ENCODE results near the gene BAIAP2L2. TPM values are rescaled to one million over a fixed set of nuclear protein-coding genes. Genes with fewer than 3 reads are reported as not detected.

BAIAP2L2 gene
- total RNA-seq, 2 donors from 2014 or later = 0.14 to 5.5 TPM

DNA sequence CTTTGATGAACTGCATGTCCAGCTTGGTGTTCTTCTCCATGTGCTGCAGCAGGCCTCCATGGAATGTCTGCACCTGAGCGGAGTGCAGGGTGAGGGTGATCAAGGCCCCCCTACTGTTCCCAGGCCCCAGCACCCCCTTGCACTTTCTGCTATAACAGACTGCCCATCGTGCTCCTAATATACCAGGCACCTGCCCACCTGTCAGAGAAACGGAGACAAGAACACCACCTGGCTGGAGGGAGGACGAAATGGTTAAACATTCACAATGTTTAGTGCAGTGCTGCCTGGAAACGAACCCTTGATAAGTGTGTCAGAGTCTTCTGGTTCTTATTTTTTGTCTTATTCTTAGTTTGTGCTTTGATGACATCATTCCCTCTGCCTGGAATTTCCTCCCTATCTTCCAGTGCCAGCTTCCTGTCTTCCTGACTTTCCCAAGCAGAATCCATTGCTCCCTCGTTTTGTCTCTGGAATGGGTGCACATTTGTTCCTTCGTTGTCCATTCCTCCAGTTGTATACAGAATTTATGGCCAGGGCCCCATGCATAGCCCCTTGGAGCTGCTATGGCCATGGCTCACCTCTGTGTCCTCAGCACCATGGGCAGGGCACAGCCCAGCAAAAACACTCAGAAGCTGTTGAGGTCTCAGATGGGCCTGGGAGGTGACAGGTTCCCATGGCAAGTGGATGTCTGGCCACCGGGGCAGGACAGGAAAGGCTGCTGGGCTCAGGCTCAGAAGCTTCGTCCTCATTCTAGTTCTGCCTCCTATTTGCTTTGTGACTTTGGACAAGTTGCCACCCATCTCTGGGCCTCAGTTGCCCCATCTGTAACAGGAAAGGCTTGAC, 11.9 kb downstream of the BAIAP2L2 start:
- intact Hi-C loops (cut with DNase I) = no loop called here
- no peak for DNase-seq (ENCODE audit: low spot score)

GRCh38 chr22:38097557-38098409, 12.7 kb downstream of the BAIAP2L2 start:
- TF ChIP-seq CTCF (IDR thresholded peaks at IDR 0.05) (peak in 1 of 4 experiments; percentile 12), POLR2AphosphoS5 (IDR thresholded peaks at IDR 0.05) (no peak)
- Histone ChIP-seq H3K27me3 (replicated peaks; ENCODE audit: insufficient read depth) (no peaks in the 10 kb centered on the region), H3K4me1 (replicated peaks) (no peaks in the 10 kb centered on the region), H3K36me3 (no peaks in the 10 kb centered on the region), H3K27ac (no peak overlapping the region), H3K9me3 (no peaks in the 10 kb centered on the region), H3K4me3 (no peak overlapping the region)
- DNase-seq (ENCODE audit: low spot score) = no peak
- intact Hi-C loops (cut with DNase I) = no loop called here
- WGBS = 50% methylated on average over 32 of the region's 32 CpGs

More for the DNA sequence above, 11.9 kb downstream of the BAIAP2L2 start:
- Histone ChIP-seq H3K36me3 (no peaks in the 10 kb centered on the region), H3K27ac (no peak overlapping the region), H3K4me3 (no peak overlapping the region), H3K27me3 (replicated peaks; ENCODE audit: insufficient read depth) (no peaks in the 10 kb centered on the region), H3K9me3 (no peaks in the 10 kb centered on the region), H3K4me1 (replicated peaks) (no peaks in the 10 kb centered on the region)
- no peak for TF ChIP-seq CTCF (IDR thresholded peaks at IDR 0.05)
- TF ChIP-seq POLR2A (IDR thresholded peaks at IDR 0.05) = no peak
- no peak for TF ChIP-seq POLR2AphosphoS5 (IDR thresholded peaks at IDR 0.05)
- WGBS = 56% methylated on average over 9 of the region's 9 CpGs

- H3K27me3 ChIP-seq (replicated peaks; ENCODE audit: insufficient read depth) = no peaks in the 10 kb centered on the region
- H3K9me3 ChIP-seq = no peaks in the 10 kb centered on the region
- H3K36me3 ChIP-seq = no peaks in the 10 kb centered on the region
- no peak overlapping the region for H3K27ac ChIP-seq
- TF ChIP-seq CTCF (IDR thresholded peaks at IDR 0.05) (no peak), POLR2A (IDR thresholded peaks at IDR 0.05) (no peak), POLR2AphosphoS5 (IDR thresholded peaks at IDR 0.05) (no peak)
- H3K4me1 ChIP-seq (replicated peaks) = no peaks in the 10 kb centered on the region
- H3K4me3 ChIP-seq = no peak overlapping the region
- DNase-seq (ENCODE audit: low spot score) = no peak
- 85% methylated on average over 10 of the region's 15 CpGs for WGBS
- intact Hi-C loops (cut with DNase I) = no loop called here
These were observed 13.4 kb downstream of the BAIAP2L2 start for GRCh38 chr22:38097058-38097457.

DNA sequence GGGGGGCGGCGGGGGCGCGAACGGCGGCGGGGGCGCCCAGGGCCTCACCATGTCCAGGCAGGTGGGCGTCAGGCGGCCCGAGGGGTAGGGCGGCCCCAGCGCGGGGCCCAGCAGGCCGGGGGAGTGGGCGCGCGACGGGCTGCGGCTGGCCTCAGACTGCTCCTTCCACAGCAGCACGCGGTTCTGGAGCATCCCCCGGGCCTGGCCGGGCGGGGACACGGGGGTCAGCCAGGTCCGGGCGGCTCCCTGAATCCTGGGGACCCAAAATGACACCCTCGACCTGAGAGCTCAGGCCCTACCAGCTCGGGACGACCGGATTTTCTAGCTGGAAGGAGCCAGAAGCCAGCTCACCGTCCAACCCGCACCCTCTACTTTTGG, 21.0 kb downstream of the BAIAP2L2 start:
- H3K9me3 ChIP-seq = no peaks in the 10 kb centered on the region
- no peaks in the 10 kb centered on the region for H3K4me1 ChIP-seq (replicated peaks)
- no peak overlapping the region for H3K4me3 ChIP-seq
- TF ChIP-seq CTCF (IDR thresholded peaks at IDR 0.05) = no peak
- no peak for TF ChIP-seq POLR2A (IDR thresholded peaks at IDR 0.05)
- TF ChIP-seq POLR2AphosphoS5 (IDR thresholded peaks at IDR 0.05) = no peak
- H3K27ac ChIP-seq = no peak overlapping the region
- 24% methylated on average over 26 of the region's 34 CpGs for WGBS
- H3K36me3 ChIP-seq = no peaks in the 10 kb centered on the region
- no peak for DNase-seq (ENCODE audit: low spot score)
- intact Hi-C loops (cut with DNase I) = no loop called here
- no peaks in the 10 kb centered on the region for H3K27me3 ChIP-seq (replicated peaks; ENCODE audit: insufficient read depth)

Measured in prostate gland (tissue), 2 donors.